GM13976 (cell line): ENCODE measurements around the gene KAZALD1.

ENCODE experiments used
- DNase-seq: peaks from one replicate; pipeline ENCODE4 v3.0.0; 2012; ENCODE audit warnings: low spot score
- CTCF ChIP-seq: IDR thresholded peaks from 2 replicates; pipeline ENCODE4 v1.5.1; 2012; ENCODE audit warnings: borderline replicate concordance, mild to moderate bottlenecking; ENCODE audit not compliant: insufficient read depth; ENCODE audit errors: extremely low read depth, missing control alignments, control extremely low read depth
- in situ Hi-C: fragments of 300-500 bp; cut with MboI; formaldehyde crosslinking; loops from one replicate; pipeline ENCODE4 v1.12.0; 2022; ENCODE audit warnings: low sequenced_read_pairs, mixed read lengths, inconsistent platforms; ENCODE audit not compliant: unreplicated experiment

Gene KAZALD1

GRCh38 chr10:101040851-101041250 is 20.9 kb upstream of the KAZALD1 start:
- DNase-seq: no peak
- TF ChIP-seq CTCF: no peak
- in situ Hi-C loops: no loop called here

GRCh38 chr10:101041252-101041761 is 20.5 kb upstream of the KAZALD1 start:
- peak; percentile 86 for DNase-seq
- peak; percentile 89 for TF ChIP-seq CTCF

GRCh38 chr10:101042118-101042517 is 19.7 kb upstream of the KAZALD1 start:
- no peak for DNase-seq
- TF ChIP-seq CTCF: no peak
- in situ Hi-C loops: no loop called here

More at GRCh38 chr10:101041252-101041761, 20.5 kb upstream of the KAZALD1 start:
- in situ Hi-C loops: no loop called here

GRCh38 chr10:101042667-101043362 is 19.0 kb upstream of the KAZALD1 start:
- in situ Hi-C loops: no loop called here
- peak; percentile 95 for DNase-seq
- no peak for TF ChIP-seq CTCF

- in situ Hi-C loops: no loop called here
- DNase-seq: no peak
- TF ChIP-seq CTCF: no peak
These were observed 18.5 kb upstream of the KAZALD1 start for GRCh38 chr10:101043363-101043707.

- no peak for DNase-seq
- in situ Hi-C loops: no loop called here
- no peak for TF ChIP-seq CTCF
These were observed 17.7 kb upstream of the KAZALD1 start for GRCh38 chr10:101044117-101044516.
